Left lung (tissue), 10 donors: ENCODE measurements around the gene RBBP5. TPM values are rescaled to one million over a fixed set of nuclear protein-coding genes. Genes with fewer than 3 reads are reported as not detected.

Experiments
- ATAC-seq: fragments of 200-7000 bp; cut with Tn5 transposase; one replicate; pipeline ENCODE4 v1.9.1; 2020; ENCODE audit warnings: moderate library complexity
- DNase-seq, 4 donors: peaks; one replicate each; pipeline ENCODE4 v3.0.0-alpha.2; 2013 to 2020
- H3K27ac ChIP-seq, 2 donors: fragments of 200-600 bp; sonication (generic) in 1 of 2; one replicate each; pipeline versions ENCODE4 v1.5.0 to v1.8.0; 2020 to 2021
- H3K27me3 ChIP-seq, 2 donors: fragments of 200-600 bp; sonication (generic) in 1 of 2; one replicate each; pipeline versions ENCODE4 v1.5.0 to v1.8.0; 2020 to 2021
- H3K36me3 ChIP-seq, 2 donors: fragments of 200-600 bp; sonication (generic) in 1 of 2; one replicate each; pipeline versions ENCODE4 v1.5.0 to v1.8.0; 2020 to 2021
- H3K4me1 ChIP-seq, 2 donors: fragments of 200-600 bp; one replicate each; pipeline ENCODE4 v1.8.0; 2021
- H3K4me3 ChIP-seq, 2 donors: fragments of 200-600 bp; sonication (generic) in 1 of 2; one replicate each; pipeline versions ENCODE4 v1.5.0 to v1.8.0; 2020 to 2021; ENCODE audit warnings: mild to moderate bottlenecking in 1 of 2
- H3K9me3 ChIP-seq, 2 donors: fragments of 200-600 bp; sonication (generic) in 1 of 2; one replicate each; pipeline versions ENCODE4 v1.5.0 to v1.8.0; 2020 to 2021
- intact Hi-C, 2 donors: fragments of 100-400 bp; cut with DNase I; formaldehyde crosslinking; loops; one replicate each; pipeline versions ENCODE4 v1.11.2 to v1.14.2; 2022
- polyA plus RNA-seq, 6 donors: library from polyadenylated mRNA; unstranded; fragments of 120-200 nt; gene quantifications; one replicate each; pipeline ENCODE4 v1.2.1, GENCODE V29; 2013; ENCODE audit not compliant: insufficient read length in 6 of 6
- total RNA-seq, 2 donors: library from RNA; stranded (reverse); fragmentation: NEBNext Ultra II Directional; extraction: Animal tissue kit (Norgen Biotek cat#: 25700); gene quantifications; one replicate each; pipeline ENCODE4 v1.2.1, GENCODE V29; 2021
- TF ChIP-seq, protein P1 (sequence below), 2 donors: fragments of 200-600 bp; sonication (generic) in 1 of 2; IDR thresholded peaks; one replicate each; pipeline versions ENCODE4 v1.5.0 to v1.8.0; 2021; ENCODE audit warnings: antibody characterized with exemption in 2 of 2
- donor health status: DM: no; HTN: yes; CAD: no.
- donor health status: DM: no; HTN: no; CAD: no.

The RBBP5 gene
- total and polyA plus RNA-seq, 8 donors: 14.9 to 21.3 (median 20.2) TPM

DNA sequence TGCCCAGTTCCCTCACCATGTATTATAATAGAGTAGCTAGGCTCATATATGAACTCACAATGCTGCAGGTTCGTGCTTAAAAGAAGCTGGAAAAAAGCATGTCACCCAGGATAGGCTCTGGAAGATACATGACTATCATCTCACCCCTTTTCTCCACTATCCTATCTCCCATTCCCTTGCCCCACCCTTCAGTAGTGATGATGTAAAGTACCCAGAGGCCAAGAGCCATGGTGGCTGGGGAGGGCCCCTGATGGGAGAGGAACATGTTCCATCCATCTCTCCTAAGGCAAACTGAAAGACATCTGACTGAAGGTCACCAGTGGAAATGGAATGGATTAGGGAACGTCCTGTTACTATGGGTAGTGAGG is 20.3 kb upstream of the RBBP5 start:
- H3K4me1 ChIP-seq: peaks cover 0 to 8% of the 10 kb centered on the region in 2 donors
- no peaks in the 10 kb centered on the region for H3K27me3 ChIP-seq
- no peak overlapping the region for H3K4me3 ChIP-seq
- ATAC-seq (no peak), DNase-seq (no peak)
- peaks cover 0 to 17% of the 10 kb centered on the region in 2 donors for H3K36me3 ChIP-seq
- H3K27ac ChIP-seq: no peak overlapping the region
- TF ChIP-seq, protein P1, sequence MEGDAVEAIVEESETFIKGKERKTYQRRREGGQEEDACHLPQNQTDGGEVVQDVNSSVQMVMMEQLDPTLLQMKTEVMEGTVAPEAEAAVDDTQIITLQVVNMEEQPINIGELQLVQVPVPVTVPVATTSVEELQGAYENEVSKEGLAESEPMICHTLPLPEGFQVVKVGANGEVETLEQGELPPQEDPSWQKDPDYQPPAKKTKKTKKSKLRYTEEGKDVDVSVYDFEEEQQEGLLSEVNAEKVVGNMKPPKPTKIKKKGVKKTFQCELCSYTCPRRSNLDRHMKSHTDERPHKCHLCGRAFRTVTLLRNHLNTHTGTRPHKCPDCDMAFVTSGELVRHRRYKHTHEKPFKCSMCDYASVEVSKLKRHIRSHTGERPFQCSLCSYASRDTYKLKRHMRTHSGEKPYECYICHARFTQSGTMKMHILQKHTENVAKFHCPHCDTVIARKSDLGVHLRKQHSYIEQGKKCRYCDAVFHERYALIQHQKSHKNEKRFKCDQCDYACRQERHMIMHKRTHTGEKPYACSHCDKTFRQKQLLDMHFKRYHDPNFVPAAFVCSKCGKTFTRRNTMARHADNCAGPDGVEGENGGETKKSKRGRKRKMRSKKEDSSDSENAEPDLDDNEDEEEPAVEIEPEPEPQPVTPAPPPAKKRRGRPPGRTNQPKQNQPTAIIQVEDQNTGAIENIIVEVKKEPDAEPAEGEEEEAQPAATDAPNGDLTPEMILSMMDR (IDR thresholded peaks at IDR 0.05): no peak
- intact Hi-C loops: no loop called here
- no peaks in the 10 kb centered on the region for H3K9me3 ChIP-seq

DNA sequence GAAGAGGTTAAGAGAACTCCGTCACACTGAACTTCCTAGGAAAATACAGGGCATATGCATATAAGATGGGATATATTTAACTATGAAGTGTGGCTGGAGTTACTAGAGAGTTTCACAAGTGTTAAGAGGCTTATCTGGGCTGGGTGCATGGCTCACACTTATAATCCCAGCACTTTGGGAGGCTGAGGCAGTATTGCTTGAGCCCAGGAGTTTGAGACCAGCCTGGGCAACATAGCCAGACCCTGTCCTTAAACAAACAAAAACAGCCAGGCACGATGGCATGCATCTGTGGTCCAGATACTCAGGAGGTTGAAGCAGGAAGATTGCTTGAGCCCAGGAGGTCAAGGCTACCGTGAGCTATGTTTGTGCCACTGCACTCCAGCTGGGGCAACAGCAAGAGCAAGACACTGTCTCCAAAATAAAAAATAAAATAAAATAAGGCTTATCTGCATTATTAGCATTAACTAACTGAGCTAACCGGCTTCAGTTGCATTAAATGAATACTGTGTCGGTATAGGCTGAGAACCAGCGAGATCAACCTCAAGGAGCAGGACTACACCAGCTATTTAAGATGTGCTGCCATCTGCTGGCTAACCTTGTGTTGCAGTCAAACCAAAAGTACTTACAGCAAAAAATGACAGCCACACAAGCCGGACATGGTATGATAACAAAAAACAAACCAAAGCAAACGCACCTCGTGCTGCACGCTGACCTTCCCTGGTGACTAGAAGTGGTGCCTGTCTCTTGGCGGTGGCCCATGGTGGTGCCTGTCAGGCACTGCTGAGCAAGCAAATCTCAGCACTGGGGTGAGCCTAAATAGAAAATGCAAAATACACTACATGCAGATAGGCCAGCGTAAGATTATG is 19.7 kb upstream of the RBBP5 start:
- ATAC-seq (peak; percentile 93), DNase-seq (peak in 3 of 4 donors; percentile 65 to 83 (median 71))
- Histone ChIP-seq H3K4me1 (peaks cover 0 to 8% of the 10 kb centered on the region in 2 donors), H3K27me3 (no peaks in the 10 kb centered on the region), H3K27ac (no peak overlapping the region), H3K4me3 (no peak overlapping the region), H3K9me3 (no peaks in the 10 kb centered on the region), H3K36me3 (peaks cover 0 to 11% of the 10 kb centered on the region in 2 donors)
- TF ChIP-seq, protein P1 (IDR thresholded peaks at IDR 0.05): peak; percentile 73 to 83
- intact Hi-C loops: no loop called here

DNA sequence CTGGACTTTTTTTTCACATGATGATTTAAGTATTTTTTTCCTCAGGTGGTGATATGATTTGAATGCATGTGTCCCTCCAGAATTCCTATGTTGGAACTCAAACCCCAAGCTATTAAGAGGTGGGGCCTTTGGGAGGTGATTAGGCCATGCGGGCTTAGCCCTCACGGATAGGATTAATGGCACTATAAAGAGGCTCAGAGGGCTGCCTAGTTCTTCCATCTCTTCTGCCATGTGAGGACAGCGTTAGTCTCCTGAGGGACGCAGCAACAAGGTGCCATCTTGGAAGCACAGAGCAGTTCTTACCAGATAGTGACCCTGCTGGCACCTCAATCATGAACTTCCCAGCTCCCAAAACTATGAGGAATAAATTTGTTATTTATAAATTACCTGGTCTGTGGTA is 18.3 kb upstream of the RBBP5 start:
- peaks cover 0 to 8% of the 10 kb centered on the region in 2 donors for H3K4me1 ChIP-seq
- intact Hi-C loops: no loop called here
- no peaks in the 10 kb centered on the region for H3K36me3 ChIP-seq
- H3K9me3 ChIP-seq: no peaks in the 10 kb centered on the region
- H3K4me3 ChIP-seq: no peak overlapping the region
- ATAC-seq: no peak
- H3K27me3 ChIP-seq: no peaks in the 10 kb centered on the region
- DNase-seq: no peak
- no peak overlapping the region for H3K27ac ChIP-seq
- TF ChIP-seq, protein P1 (IDR thresholded peaks at IDR 0.05): no peak

DNA sequence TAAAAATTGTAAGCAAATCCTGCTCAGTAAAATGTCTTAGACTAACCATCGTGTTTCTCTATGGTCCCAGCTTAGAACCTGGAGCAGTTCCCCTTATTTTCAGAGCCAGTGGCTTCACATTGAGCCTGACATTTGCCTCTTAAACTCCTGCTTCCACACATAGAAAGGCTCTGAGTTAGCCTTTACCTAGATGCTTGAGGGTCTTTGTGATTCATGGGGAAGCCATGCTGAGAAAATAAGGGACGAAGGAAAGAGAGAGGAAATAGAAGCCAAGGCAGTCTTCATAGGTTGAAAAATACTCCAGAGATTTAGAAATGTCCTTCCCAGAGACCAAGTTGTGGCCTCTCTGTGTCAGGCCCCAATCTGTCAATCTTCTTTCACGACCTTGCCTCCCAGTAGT is 16.1 kb upstream of the RBBP5 start:
- TF ChIP-seq, protein P1 (IDR thresholded peaks at IDR 0.05): no peak
- Histone ChIP-seq H3K27ac (no peak overlapping the region), H3K4me3 (no peak overlapping the region), H3K27me3 (no peaks in the 10 kb centered on the region), H3K4me1 (peaks cover 0 to 8% of the 10 kb centered on the region in 2 donors), H3K9me3 (no peaks in the 10 kb centered on the region), H3K36me3 (no peaks in the 10 kb centered on the region)
- no peak for DNase-seq
- ATAC-seq: no peak
- intact Hi-C loops: no loop called here

DNA sequence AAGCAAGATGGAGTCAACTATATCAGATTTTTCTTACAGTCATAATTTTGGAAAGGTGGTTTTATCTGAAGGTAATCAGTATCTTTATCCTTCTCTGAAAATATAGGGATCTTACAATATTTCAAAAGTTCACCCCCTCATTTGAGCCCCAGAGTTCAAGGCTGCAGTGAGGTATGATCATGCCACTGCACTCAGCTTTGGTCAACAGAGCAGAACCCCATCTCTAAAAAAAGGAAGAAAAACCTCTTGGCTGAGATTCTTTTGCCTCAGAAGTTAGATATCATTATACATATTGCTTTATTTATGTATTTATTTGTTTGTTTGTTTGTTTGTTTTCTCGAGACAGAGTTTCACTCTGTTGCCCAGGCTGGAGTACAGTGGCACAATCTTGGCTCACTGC is 11.5 kb upstream of the RBBP5 start:
- Histone ChIP-seq H3K27me3 (no peaks in the 10 kb centered on the region), H3K36me3 (no peaks in the 10 kb centered on the region), H3K9me3 (no peaks in the 10 kb centered on the region), H3K27ac (no peak overlapping the region), H3K4me1 (no peaks in the 10 kb centered on the region), H3K4me3 (no peak overlapping the region)
- DNase-seq (no peak), ATAC-seq (no peak)
- TF ChIP-seq, protein P1 (IDR thresholded peaks at IDR 0.05): no peak
- intact Hi-C loops: no loop called here
